Lower lobe of right lung (tissue), 2 donors: Measurements from ENCODE around the gene TTC28. TPM values are rescaled to one million over a fixed set of nuclear protein-coding genes. Genes with fewer than 3 reads are reported as not detected.

Experiments
- ATAC-seq, 2 donors: fragments of 200-7000 bp; cut with Tn5 transposase; one replicate each; pipeline ENCODE4 v1.9.1; 2020 to 2022; ENCODE audit warnings: mild to moderate bottlenecking in 2 of 2, moderate library complexity in 2 of 2
- DNase-seq: peaks from one replicate; pipeline ENCODE4 v3.0.0-alpha.2; 2020
- H3K27ac ChIP-seq: fragments of 200-600 bp; one replicate; pipeline ENCODE4 v1.8.0; 2022
- H3K27me3 ChIP-seq: fragments of 200-600 bp; one replicate; pipeline ENCODE4 v1.8.0; 2022; ENCODE audit warnings: low read depth
- H3K36me3 ChIP-seq: fragments of 200-600 bp; one replicate; pipeline ENCODE4 v1.8.0; 2022; ENCODE audit warnings: mild to moderate bottlenecking
- H3K4me1 ChIP-seq: fragments of 200-600 bp; one replicate; pipeline ENCODE4 v1.8.0; 2022
- H3K4me3 ChIP-seq: fragments of 200-600 bp; one replicate; pipeline ENCODE4 v1.8.0; 2022; ENCODE audit warnings: mild to moderate bottlenecking
- H3K9me3 ChIP-seq: fragments of 200-600 bp; one replicate; pipeline ENCODE4 v1.8.0; 2022
- intact Hi-C: fragments of 100-400 bp; cut with DNase I; formaldehyde crosslinking; loops from one replicate; pipeline ENCODE4 v1.11.0; 2022
- total RNA-seq: library from RNA; stranded (reverse); fragmentation: NEBNext Ultra II Directional; extraction: Animal tissue kit (Norgen Biotek cat#: 25700); gene quantifications from one replicate; pipeline ENCODE4 v1.2.1, GENCODE V29; 2021
- TF ChIP-seq, protein P1 (sequence below): fragments of 200-600 bp; IDR thresholded peaks from one replicate; pipeline ENCODE4 v1.8.0; 2022; ENCODE audit warnings: antibody characterized with exemption, mild to moderate bottlenecking
- donor health status: DM: no; HTN: yes; CAD: no; lungs with severe emphysema.

Gene TTC28
- total RNA-seq, 1 donor from 2014 or later: 39.6 TPM

DNA sequence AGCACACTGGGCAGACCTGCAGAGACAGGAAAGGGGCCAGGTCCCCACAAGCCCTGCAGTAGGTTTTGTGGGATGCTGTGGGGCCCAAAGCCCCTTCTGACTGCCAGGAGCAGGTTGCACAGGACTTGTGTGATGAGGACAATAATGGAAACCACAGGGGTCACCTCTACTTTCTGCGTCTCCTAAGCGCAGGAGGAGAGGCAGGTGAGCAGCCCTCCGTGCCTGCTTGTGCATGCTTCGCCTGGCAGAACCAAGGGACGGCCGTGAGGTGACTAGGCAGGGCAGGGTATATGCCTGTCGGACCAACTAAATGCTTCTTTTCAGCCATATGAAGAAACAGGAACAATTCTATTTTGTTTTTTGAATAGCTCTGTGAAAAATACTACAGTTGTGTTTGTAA, 682.7 kb downstream of the TTC28 start:
- ATAC-seq (no peak), DNase-seq (peak; percentile 17)
- peaks cover 79% of the 10 kb centered on the region for H3K36me3 ChIP-seq

DNA sequence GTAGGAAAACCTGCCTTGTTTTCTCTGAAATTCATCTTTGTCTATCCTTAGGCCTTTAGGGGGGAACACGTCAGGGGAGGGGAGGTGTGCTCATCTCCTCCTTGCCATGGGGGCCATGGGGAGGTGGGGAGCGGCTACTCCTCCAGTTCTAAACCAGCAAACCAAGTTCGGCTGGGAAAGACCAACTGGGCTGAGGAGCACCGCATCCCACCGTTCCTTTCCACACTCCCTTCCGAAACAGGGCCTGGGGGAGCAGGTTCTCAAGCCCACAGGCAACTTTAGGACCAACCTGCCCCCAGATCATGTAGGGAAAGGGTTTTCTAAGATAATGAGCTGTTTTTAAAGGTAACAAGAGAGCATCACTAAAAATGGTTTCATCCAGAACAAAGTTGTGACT, 683.1 kb downstream of the TTC28 start:
- intact Hi-C loops: no loop called here
- H3K36me3 ChIP-seq: peaks cover 84% of the 10 kb centered on the region

More for the DNA sequence above, 682.7 kb downstream of the TTC28 start:
- Histone ChIP-seq H3K4me3 (no peak overlapping the region), H3K27ac (no peak overlapping the region), H3K27me3 (no peaks in the 10 kb centered on the region), H3K4me1 (no peaks in the 10 kb centered on the region), H3K9me3 (no peaks in the 10 kb centered on the region)
- intact Hi-C loops: no loop called here
- TF ChIP-seq, protein P1, sequence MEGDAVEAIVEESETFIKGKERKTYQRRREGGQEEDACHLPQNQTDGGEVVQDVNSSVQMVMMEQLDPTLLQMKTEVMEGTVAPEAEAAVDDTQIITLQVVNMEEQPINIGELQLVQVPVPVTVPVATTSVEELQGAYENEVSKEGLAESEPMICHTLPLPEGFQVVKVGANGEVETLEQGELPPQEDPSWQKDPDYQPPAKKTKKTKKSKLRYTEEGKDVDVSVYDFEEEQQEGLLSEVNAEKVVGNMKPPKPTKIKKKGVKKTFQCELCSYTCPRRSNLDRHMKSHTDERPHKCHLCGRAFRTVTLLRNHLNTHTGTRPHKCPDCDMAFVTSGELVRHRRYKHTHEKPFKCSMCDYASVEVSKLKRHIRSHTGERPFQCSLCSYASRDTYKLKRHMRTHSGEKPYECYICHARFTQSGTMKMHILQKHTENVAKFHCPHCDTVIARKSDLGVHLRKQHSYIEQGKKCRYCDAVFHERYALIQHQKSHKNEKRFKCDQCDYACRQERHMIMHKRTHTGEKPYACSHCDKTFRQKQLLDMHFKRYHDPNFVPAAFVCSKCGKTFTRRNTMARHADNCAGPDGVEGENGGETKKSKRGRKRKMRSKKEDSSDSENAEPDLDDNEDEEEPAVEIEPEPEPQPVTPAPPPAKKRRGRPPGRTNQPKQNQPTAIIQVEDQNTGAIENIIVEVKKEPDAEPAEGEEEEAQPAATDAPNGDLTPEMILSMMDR: no peak

DNA sequence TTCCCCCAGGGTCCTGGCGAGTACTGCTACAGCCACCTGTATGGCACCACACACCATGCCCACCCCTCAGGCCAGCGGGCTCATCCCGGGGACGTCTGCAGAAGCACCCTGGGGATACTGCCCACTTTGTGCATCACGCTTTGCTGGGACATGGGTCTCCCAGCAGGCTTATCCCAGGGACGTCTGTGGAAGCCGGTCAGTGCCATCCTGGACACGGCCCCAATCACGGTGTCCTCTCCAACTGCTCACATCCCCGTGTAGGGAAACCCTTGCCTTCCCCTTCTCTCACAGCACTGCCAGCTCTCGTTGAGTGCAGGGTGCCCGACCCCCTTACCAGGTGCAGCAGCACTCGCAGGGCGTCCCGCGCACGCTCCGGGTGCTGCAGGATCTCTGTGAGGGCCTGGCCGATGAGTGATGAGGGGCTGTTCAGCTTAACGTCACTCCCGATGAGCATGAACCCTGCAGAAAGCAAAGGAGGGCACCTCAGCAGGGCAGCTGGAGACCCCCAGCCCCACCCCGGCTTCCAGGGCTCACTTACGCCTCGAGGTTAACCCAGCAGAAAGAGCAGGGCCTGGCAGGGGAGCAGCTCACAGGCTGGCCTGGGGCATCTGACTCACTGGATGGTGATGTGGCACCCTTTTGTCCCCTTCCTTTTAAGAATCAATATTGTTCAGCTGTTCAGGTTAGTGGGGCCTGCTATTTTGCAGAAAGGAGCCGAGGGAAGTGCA, 683.7 kb downstream of the TTC28 start:
- Histone ChIP-seq H3K27ac (no peak overlapping the region), H3K9me3 (no peaks in the 10 kb centered on the region), H3K4me3 (no peak overlapping the region), H3K4me1 (no peaks in the 10 kb centered on the region), H3K27me3 (no peaks in the 10 kb centered on the region), H3K36me3 (peaks cover 84% of the 10 kb centered on the region)
- intact Hi-C loops: no loop called here
- ATAC-seq (no peak), DNase-seq (peak; percentile 20)
- TF ChIP-seq, protein P1: no peak

More for the DNA sequence above, 683.1 kb downstream of the TTC28 start:
- Histone ChIP-seq H3K9me3 (no peaks in the 10 kb centered on the region), H3K27ac (no peak overlapping the region), H3K27me3 (no peaks in the 10 kb centered on the region), H3K4me1 (no peaks in the 10 kb centered on the region), H3K4me3 (no peak overlapping the region)
- ATAC-seq (no peak), DNase-seq (peak; percentile 8)
- TF ChIP-seq, protein P1: no peak

DNA sequence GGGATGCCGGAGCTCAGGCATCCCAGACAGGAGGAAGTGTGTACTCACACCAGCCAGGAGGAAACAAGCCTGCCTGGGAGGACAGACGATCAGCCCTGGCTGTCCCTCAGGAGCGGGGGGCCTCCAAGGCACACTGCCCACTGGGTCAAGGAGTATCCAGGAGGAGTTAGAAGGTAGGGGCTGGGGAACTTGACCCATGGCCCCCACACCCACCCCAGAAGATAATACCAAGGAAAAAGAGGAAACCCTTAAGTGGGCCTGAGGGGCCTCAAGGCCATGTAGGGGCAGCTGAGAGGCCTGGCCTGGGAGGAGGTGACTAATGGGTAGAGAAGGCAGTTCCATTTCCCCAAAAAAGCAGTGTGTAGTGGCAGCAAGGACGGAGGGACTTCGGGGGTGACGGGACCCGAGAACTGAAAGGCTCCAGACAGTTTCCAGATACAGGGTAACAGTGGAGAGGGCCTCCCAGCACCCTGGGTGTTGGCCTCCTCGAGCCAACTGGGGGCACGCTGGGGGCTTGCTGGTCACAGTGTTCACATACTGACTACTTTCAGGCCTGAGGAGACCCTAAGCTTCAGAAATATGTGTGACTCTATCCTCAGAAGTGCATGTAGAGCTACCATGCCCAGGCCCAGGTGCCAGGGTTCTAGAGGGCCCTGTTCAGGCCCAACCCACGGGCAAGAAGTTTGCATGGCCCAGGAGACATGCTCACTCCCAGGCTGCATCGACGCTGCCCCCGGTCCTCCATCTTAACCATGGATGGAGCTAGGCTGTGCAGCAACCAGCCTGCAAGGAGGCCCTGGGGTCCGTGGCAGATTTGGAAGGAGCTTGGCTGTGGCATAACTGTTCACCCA, 684.9 kb downstream of the TTC28 start:
- DNase-seq (peak; percentile 37), ATAC-seq (no peak)
- no peaks in the 10 kb centered on the region for H3K9me3 ChIP-seq
- H3K27me3 ChIP-seq: no peaks in the 10 kb centered on the region
- intact Hi-C loops: no loop called here
- no peak overlapping the region for H3K4me3 ChIP-seq
- peaks cover 83% of the 10 kb centered on the region for H3K36me3 ChIP-seq
- H3K27ac ChIP-seq: no peak overlapping the region
- no peaks in the 10 kb centered on the region for H3K4me1 ChIP-seq
- TF ChIP-seq, protein P1: no peak

DNA sequence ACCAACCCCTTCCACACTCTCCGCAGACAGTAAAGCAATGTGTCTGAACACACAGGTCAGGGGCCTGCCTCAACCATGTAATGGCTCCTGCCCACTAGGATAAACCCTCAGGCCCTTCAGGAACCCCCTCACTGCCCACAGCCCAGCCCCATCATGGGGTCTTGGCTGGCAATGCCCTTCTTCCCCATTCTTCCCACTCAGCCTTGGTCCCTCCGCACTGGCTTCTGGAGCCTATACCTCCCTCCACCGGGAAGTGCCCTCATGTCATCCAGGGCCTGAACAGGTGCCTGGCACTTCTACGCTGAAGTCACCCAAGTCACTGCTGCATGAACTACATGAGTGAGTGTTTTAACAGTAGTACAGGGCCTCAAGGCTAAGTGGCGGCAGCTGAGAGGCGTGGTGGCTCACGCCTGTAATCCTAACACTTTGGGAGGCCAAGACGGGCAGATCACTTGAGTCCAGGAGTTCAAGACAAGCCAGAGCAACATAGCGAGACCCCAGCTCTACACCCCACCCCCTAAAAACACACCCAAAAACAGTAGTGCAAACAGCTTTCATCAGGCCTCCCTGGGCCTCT, 685.8 kb downstream of the TTC28 start:
- no peak for ATAC-seq
- peak; percentile 9 for DNase-seq
- intact Hi-C loops: no loop called here
- Histone ChIP-seq H3K4me3 (no peak overlapping the region), H3K27me3 (no peaks in the 10 kb centered on the region), H3K27ac (no peak overlapping the region), H3K4me1 (no peaks in the 10 kb centered on the region), H3K9me3 (no peaks in the 10 kb centered on the region), H3K36me3 (peaks cover 83% of the 10 kb centered on the region)
- TF ChIP-seq, protein P1: no peak
